ENCODE results near the gene DENND6A.
"Not testable (repeated sequence)": the region's sequence is repeated elsewhere in the genome, so short reads cannot be mapped to it uniquely, and the experiment has no call there.

DNA sequence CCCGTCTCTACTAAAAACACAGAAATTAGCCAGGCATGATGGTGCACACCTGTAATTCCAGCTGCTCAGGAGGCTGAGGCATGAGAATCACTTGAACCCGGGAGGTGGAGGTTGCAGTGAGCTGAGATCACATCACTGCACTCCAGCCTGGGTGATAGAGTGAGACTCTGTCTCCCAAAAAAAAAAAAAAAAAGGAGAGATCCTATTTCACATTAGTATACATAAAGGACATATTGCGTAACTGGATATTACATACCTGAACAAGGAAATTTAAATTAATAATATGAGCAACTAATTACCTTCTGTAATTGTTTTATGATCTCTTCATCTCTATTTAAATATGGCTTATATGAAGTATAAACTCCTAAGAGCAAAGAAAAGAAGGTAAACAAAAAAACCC lies 58.6 kb downstream of the DENND6A start:
- not testable (repeated sequence) for TF ChIP-seq FOXM1 (CRISPR knock-in tag; IDR thresholded peaks at IDR 0.05); EHMT2 (IDR thresholded peaks at IDR 0.05; ENCODE audit: borderline replicate concordance, low read depth, low read length); TARDBP (CRISPR knock-in tag; IDR thresholded peaks at IDR 0.05); RAD21 (CRISPR knock-in tag; IDR thresholded peaks at IDR 0.05); MTA3 (CRISPR knock-in tag; IDR thresholded peaks at IDR 0.05); JUN (CRISPR knock-in tag; IDR thresholded peaks at IDR 0.05); ZNF124 (CRISPR knock-in tag; IDR thresholded peaks at IDR 0.05); SOX5 (CRISPR knock-in tag; IDR thresholded peaks at IDR 0.05; ENCODE audit: borderline replicate concordance); KLF16 (CRISPR knock-in tag; IDR thresholded peaks at IDR 0.05); TRIM24 (CRISPR knock-in tag; IDR thresholded peaks at IDR 0.05)
- TF ChIP-seq, protein P1, sequence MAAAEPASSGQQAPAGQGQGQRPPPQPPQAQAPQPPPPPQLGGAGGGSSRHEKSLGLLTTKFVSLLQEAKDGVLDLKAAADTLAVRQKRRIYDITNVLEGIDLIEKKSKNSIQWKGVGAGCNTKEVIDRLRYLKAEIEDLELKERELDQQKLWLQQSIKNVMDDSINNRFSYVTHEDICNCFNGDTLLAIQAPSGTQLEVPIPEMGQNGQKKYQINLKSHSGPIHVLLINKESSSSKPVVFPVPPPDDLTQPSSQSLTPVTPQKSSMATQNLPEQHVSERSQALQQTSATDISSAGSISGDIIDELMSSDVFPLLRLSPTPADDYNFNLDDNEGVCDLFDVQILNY (CRISPR knock-in tag; conservative IDR thresholded peaks at IDR 0.05) = not testable (repeated sequence)
- TF ChIP-seq, protein P2, sequence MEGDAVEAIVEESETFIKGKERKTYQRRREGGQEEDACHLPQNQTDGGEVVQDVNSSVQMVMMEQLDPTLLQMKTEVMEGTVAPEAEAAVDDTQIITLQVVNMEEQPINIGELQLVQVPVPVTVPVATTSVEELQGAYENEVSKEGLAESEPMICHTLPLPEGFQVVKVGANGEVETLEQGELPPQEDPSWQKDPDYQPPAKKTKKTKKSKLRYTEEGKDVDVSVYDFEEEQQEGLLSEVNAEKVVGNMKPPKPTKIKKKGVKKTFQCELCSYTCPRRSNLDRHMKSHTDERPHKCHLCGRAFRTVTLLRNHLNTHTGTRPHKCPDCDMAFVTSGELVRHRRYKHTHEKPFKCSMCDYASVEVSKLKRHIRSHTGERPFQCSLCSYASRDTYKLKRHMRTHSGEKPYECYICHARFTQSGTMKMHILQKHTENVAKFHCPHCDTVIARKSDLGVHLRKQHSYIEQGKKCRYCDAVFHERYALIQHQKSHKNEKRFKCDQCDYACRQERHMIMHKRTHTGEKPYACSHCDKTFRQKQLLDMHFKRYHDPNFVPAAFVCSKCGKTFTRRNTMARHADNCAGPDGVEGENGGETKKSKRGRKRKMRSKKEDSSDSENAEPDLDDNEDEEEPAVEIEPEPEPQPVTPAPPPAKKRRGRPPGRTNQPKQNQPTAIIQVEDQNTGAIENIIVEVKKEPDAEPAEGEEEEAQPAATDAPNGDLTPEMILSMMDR (CRISPR knock-in tag; IDR thresholded peaks at IDR 0.05) = not testable (repeated sequence)
- TF ChIP-seq, protein P3, sequence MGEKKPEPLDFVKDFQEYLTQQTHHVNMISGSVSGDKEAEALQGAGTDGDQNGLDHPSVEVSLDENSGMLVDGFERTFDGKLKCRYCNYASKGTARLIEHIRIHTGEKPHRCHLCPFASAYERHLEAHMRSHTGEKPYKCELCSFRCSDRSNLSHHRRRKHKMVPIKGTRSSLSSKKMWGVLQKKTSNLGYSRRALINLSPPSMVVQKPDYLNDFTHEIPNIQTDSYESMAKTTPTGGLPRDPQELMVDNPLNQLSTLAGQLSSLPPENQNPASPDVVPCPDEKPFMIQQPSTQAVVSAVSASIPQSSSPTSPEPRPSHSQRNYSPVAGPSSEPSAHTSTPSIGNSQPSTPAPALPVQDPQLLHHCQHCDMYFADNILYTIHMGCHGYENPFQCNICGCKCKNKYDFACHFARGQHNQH (CRISPR knock-in tag; IDR thresholded peaks at IDR 0.05) = not testable (repeated sequence)
- TF ChIP-seq, protein P4, sequence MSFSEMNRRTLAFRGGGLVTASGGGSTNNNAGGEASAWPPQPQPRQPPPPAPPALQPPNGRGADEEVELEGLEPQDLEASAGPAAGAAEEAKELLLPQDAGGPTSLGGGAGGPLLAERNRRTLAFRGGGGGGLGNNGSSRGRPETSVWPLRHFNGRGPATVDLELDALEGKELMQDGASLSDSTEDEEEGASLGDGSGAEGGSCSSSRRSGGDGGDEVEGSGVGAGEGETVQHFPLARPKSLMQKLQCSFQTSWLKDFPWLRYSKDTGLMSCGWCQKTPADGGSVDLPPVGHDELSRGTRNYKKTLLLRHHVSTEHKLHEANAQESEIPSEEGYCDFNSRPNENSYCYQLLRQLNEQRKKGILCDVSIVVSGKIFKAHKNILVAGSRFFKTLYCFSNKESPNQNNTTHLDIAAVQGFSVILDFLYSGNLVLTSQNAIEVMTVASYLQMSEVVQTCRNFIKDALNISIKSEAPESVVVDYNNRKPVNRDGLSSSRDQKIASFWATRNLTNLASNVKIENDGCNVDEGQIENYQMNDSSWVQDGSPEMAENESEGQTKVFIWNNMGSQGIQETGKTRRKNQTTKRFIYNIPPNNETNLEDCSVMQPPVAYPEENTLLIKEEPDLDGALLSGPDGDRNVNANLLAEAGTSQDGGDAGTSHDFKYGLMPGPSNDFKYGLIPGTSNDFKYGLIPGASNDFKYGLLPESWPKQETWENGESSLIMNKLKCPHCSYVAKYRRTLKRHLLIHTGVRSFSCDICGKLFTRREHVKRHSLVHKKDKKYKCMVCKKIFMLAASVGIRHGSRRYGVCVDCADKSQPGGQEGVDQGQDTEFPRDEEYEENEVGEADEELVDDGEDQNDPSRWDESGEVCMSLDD (CRISPR knock-in tag; IDR thresholded peaks at IDR 0.05; ENCODE audit: borderline replicate concordance) = not testable (repeated sequence)
